Stimulated activated naive B cell treated with anti-CD40 and anti-IgM and Interleukin-4, amounts not matched to agents 10 μg/mL and 1 μg/mL and 100 μg/mL, for 72 hours (primary cell): ENCODE results near the gene CD300A.

Experiments used
- ATAC-seq, 2 donors: fragments of 150-1000 bp; cut with Tn5 transposase; replicated peaks; 2 replicates each; pipeline ENCODE4 v1.10.0; 2021; ENCODE audit warnings: moderate library complexity in 1 of 2
- DNase-seq: peaks from one replicate; pipeline ENCODE4 v3.0.0; 2021
- H3K27ac Mint-ChIP-seq: one replicate; pipeline ENCODE4 v1.8.0; 2022; ENCODE audit warnings: mild to moderate bottlenecking, mixed read lengths
- H3K27me3 Mint-ChIP-seq, 2 donors: one replicate each; pipeline ENCODE4 v1.8.0; 2022; ENCODE audit warnings: mixed read lengths in 2 of 2
- H3K36me3 Mint-ChIP-seq, 2 donors: one replicate each; pipeline ENCODE4 v1.8.0; 2022; ENCODE audit warnings: mixed read lengths in 2 of 2, mild to moderate bottlenecking in 1 of 2
- H3K4me1 Mint-ChIP-seq, 2 donors: one replicate each; pipeline ENCODE4 v1.8.0; 2022; ENCODE audit warnings: mixed read lengths in 2 of 2, mild to moderate bottlenecking in 1 of 2
- H3K4me3 Mint-ChIP-seq, 2 donors: one replicate each; pipeline ENCODE4 v1.8.0; 2022; ENCODE audit warnings: mild to moderate bottlenecking in 2 of 2, mixed read lengths in 2 of 2, moderate library complexity in 1 of 2
- H3K9me3 Mint-ChIP-seq, 2 donors: one replicate each; pipeline ENCODE4 v1.8.0; 2022; ENCODE audit warnings: mixed read lengths in 2 of 2, mild to moderate bottlenecking in 1 of 2

The CD300A gene

DNA sequence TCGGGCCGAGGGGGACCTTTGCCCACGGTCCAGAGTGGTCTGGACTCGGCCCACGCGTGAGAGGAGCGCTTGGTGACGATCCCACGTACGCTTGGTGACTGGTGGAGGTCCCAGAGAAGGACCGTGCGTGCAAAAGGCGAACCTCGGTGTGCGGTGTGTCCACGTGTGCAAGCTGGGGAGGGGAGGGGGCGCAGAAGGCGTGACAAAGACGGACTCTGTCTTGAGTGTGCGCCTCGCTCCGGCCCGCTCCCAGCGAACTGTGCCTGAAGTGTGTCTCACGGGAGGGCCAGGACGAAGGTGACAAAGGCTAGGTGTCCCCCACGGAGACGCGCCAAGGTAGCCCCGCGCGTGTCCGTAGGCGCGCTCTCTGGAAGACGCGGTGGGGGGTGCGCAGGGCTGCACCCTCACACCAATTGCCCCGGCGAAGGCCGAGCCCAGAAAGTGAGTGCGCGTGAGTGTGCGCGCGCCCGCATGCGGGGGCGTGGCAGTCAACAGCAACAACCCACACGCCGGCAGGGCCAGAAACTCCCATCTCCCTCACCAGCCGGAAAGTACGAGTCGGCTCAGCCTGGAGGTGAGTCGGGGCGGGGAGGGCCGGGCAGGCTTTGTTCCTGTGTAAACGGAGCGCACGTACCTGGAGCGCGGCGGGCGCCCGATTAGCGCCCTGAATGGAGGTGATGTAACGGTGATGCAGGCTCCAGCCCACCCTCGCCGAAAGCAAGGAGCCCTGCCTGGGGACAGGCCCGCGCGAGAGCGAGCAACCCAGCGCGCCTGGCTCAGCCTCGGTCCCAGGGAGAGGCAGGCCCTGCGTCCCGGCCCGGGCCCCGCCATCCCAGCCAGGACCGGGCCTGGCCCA, 34.6 kb upstream of the CD300A start, which contains the start of gene GPRC5C:
TSS of gene GPRC5C (plus strand) at position 521 of the 856 bp plus-strand sequence. CDS start 7,689 bp downstream, outside the sequence.
- Mint-ChIP-seq H3K27ac (peak within 1 kb of the TSS; percentile 95), H3K36me3 (peaks cover 1 to 11% of the 10 kb centered on the region in 2 donors), H3K9me3 (peaks cover 0 to under 1% of the 10 kb centered on the region in 2 donors), H3K4me1 (peaks cover 22 to 53% of the 10 kb centered on the region in 2 donors), H3K4me3 (peak within 1 kb of the TSS; percentile 82 to 83), H3K27me3 (peaks cover 35 to 56% of the 10 kb centered on the region in 2 donors)
- ATAC-seq: peak; percentile 26 to 33
- DNase-seq: peak; percentile 49

DNA sequence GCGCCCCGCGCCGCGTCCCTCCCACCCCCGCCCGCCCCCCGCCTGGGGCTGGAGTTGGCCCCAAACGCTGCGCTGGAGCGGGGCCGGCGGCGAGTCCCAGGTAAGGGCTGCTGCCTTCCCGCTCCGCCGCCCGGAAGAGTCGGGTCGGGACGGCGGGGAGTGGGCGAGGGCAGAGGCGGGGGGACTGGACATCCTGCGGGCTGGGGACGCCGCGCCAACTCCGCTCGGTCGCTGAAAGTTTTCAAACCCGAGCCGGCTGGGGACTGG, 34.1 kb upstream of the CD300A start:
- H3K9me3 Mint-ChIP-seq: peaks cover 0 to 4% of the 10 kb centered on the region in 2 donors
- H3K27ac Mint-ChIP-seq: no peak overlapping the region
- H3K27me3 Mint-ChIP-seq: peaks cover 36 to 55% of the 10 kb centered on the region in 2 donors
- peaks cover 22 to 53% of the 10 kb centered on the region in 2 donors for H3K4me1 Mint-ChIP-seq
- peaks cover 5 to 15% of the 10 kb centered on the region in 2 donors for H3K36me3 Mint-ChIP-seq
- peak overlapping the region in 1 of 2 donors; percentile 75 for H3K4me3 Mint-ChIP-seq
- ATAC-seq (no peak), DNase-seq (no peak)

DNA sequence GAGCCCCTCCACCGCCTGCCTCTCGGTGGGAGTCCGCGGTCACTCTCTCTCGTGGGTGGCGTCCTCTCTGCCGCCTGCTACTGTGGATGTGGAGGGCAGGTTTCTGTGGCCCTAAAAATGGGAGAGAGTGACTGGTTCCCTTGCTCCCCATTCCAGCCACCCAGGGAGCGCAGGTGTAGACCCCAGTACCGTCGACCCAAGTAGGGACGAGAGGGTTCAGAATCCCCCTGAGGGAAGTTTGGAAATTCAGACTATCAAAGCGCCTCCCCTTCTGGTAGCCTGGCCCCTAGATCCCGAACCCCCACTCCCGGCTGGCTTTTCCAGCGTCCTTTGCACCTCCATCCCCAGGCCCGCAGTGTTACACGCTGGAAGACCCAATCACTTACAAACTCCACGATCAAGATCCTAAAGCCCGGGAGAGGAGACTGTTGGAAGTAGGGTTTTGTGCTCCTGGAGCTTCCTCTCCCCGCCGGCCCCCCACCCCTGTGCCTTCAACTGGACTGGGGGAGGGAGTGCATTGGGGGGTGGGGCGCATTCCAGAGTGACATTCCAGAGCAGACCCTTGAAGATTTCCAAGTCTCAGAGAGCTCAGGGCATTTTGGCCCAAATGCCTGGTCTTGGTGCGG, 33.6 kb upstream of the CD300A start:
- Mint-ChIP-seq H3K9me3 (peaks cover under 1 to 5% of the 10 kb centered on the region in 2 donors), H3K27ac (peak overlapping the region; percentile 56), H3K4me1 (peaks cover 22 to 48% of the 10 kb centered on the region in 2 donors), H3K4me3 (peak overlapping the region; percentile 65 to 75), H3K36me3 (peaks cover 5 to 15% of the 10 kb centered on the region in 2 donors), H3K27me3 (peaks cover 36 to 52% of the 10 kb centered on the region in 2 donors)
- DNase-seq (no peak), ATAC-seq (no peak)

DNA sequence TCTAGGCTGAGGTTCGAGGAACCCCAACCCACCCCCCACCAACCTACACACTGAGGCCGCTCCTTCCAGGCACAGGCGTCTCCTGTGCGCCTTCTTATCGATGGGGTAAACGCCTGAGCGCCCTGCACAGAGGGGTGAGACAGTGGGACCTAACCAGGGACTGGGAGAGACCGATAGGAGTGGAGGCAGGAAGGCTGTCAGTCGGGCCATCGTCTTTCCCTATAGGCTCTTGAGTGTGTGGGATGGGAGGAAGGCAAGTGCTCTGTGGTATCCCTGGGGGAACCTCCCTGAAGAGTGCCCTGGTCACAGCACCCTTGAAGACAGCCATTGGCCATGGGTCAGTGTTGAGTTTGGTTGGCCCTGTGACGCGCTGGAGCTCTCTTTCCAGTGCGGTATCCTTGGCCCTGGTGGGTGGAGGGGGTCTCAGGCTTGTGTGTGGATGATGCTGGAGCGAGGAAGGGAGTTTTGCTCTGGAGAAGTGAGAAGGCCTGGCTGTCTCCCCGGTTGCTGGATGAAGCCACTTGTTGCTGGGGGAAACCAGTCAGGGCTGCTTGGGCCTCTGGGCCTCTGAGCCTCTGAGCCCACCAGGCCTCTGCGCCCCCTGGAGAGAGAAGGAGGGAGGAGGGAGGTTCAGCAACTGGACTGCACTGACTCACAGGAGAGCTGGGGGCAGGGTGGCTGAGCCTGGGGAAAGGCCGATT, 32.9 kb upstream of the CD300A start:
- peaks cover 2 to 7% of the 10 kb centered on the region in 2 donors for H3K9me3 Mint-ChIP-seq
- H3K36me3 Mint-ChIP-seq: peaks cover 6 to 15% of the 10 kb centered on the region in 2 donors
- H3K27me3 Mint-ChIP-seq: peaks cover 36 to 51% of the 10 kb centered on the region in 2 donors
- H3K4me1 Mint-ChIP-seq: peaks cover 22 to 47% of the 10 kb centered on the region in 2 donors
- peak overlapping the region; percentile 8 to 41 for H3K4me3 Mint-ChIP-seq
- ATAC-seq: no peak
- H3K27ac Mint-ChIP-seq: no peak overlapping the region
- DNase-seq: no peak

DNA sequence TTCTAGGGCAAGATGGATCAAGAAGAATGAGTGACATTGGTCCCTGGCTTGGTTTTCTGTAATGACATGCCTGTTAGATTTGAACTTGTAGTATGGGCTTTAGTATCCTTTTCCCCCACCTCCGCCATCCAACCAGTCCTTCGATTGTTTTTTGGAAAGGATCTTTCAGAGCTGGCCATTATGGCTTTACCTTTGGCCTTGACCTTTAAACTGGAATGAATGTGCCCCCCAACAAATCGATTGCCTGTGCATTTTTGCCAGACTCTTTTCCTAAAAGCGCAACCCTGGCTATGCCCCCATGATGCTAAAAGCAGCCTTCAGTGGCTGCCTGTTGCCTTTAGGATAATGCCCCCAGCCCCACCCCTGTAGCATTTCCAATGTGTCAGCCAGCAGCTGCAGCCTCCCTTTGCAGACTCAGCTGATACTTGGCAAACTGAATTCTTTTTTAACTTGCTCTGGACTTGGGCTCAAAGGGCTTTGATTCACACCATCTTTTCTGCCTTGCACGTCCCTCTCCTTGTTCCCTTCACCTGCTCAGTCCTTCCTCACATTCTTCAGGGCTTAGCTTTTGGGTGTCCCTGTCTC, 30.6 kb upstream of the CD300A start:
- Mint-ChIP-seq H3K9me3 (peaks cover 12 to 14% of the 10 kb centered on the region in 2 donors), H3K4me3 (no peak overlapping the region), H3K36me3 (peaks cover 15 to 24% of the 10 kb centered on the region in 2 donors), H3K27ac (no peak overlapping the region), H3K4me1 (peaks cover 17 to 41% of the 10 kb centered on the region in 2 donors), H3K27me3 (peaks cover 31 to 40% of the 10 kb centered on the region in 2 donors)
- no peak for ATAC-seq
- no peak for DNase-seq

- Mint-ChIP-seq H3K36me3 (peaks cover 23 to 29% of the 10 kb centered on the region in 2 donors), H3K27me3 (peaks cover 31 to 39% of the 10 kb centered on the region in 2 donors), H3K4me1 (peaks cover 13 to 34% of the 10 kb centered on the region in 2 donors), H3K4me3 (no peak overlapping the region), H3K27ac (no peak overlapping the region), H3K9me3 (peaks cover 13 to 14% of the 10 kb centered on the region in 2 donors)
- DNase-seq: no peak
- no peak for ATAC-seq
Observed at GRCh38 chr17:74437702-74438101, 28.7 kb upstream of the CD300A start.

- Mint-ChIP-seq H3K4me1 (peaks cover 14 to 37% of the 10 kb centered on the region in 2 donors), H3K27ac (peak overlapping the region; percentile 22), H3K36me3 (peaks cover 23 to 24% of the 10 kb centered on the region in 2 donors)
Observed at GRCh38 chr17:74439691-74440567, 26.5 kb upstream of the CD300A start.

GRCh38 chr17:74441537-74441936, 24.9 kb upstream of the CD300A start:
- Mint-ChIP-seq H3K4me1 (peaks cover 14 to 40% of the 10 kb centered on the region in 2 donors), H3K4me3 (no peak overlapping the region), H3K27ac (no peak overlapping the region), H3K27me3 (peaks cover 7 to 10% of the 10 kb centered on the region in 2 donors), H3K9me3 (peaks cover 13 to 14% of the 10 kb centered on the region in 2 donors), H3K36me3 (peaks cover 22 to 23% of the 10 kb centered on the region in 2 donors)
- DNase-seq: no peak
- ATAC-seq: no peak

More at GRCh38 chr17:74439691-74440567, 26.5 kb upstream of the CD300A start:
- ATAC-seq (no peak), DNase-seq (no peak)
- H3K4me3 Mint-ChIP-seq: no peak overlapping the region
- peaks cover 13 to 14% of the 10 kb centered on the region in 2 donors for H3K9me3 Mint-ChIP-seq
- H3K27me3 Mint-ChIP-seq: peaks cover 16 to 19% of the 10 kb centered on the region in 2 donors

DNA sequence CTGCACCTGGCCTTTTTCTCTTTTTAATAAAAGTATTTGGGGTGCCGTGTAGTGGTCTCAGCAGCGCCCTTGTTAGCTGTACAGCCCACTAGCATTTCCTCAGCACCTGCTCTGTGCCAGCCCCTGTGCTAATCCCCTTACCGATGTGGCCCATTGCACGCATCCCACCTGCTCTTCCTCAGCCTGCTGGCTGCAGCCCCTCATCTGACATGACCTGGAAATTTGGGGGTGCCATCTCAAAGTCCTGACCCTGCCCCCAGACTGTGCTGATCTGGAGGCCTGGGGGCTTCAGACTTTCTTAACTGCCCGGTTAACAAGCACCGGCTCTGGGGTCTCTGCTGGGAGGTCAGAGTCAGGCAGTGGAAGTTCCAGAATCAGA, 24.2 kb upstream of the CD300A start:
- H3K27me3 Mint-ChIP-seq: peaks cover 8 to 9% of the 10 kb centered on the region in 2 donors

DNA sequence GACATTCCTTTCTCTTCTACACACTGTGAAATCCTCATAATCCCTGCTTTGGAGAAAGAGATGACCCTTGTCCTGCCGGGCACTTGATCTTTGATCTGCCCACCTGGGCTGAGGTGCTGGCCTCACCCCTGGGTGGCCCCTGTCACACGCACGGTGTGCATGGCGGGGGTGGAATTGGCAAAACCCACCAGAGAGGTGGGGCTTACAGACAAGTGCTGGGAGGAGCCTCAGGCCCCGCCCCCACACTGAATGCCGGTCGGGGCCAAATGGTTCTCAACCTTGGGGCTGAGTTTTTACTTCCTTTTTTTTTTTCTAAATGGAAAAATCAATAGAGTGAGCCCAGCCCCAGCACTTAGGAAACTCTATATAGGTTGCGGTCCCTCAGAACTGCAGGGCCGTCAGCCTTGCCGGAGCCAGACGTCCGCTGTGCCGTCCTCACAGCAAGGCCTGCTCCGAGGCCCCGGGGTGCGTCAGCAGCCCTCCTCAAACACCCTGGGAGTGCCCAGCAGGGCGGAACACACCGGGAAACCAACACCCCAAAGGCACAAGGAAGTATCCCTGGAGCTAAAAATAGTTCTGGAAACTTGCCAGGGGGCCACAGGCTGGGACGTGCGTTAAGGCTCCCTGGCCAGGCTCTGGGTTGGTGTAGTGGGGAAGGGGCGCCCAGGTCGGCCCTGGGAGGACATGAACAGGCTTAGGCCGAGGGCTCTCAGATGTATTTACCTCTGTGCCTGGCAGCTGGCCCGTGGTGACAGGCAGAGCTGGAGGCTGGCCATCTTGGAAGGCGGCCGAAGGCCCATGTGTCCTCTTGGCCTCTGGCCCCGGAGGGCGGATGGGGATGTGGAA, 23.5 kb upstream of the CD300A start:
- Mint-ChIP-seq H3K4me3 (peak overlapping the region; percentile 69 to 76), H3K9me3 (peaks cover 8 to 13% of the 10 kb centered on the region in 2 donors), H3K27me3 (peaks cover 12 to 13% of the 10 kb centered on the region in 2 donors), H3K27ac (peak overlapping the region; percentile 93), H3K36me3 (peaks cover 18 to 21% of the 10 kb centered on the region in 2 donors), H3K4me1 (peaks cover 22 to 52% of the 10 kb centered on the region in 2 donors)
- peak; percentile 90 for ATAC-seq
- DNase-seq: peak; percentile 73

More for the DNA sequence above, 24.2 kb upstream of the CD300A start:
- Mint-ChIP-seq H3K9me3 (peaks cover 10 to 13% of the 10 kb centered on the region in 2 donors), H3K4me1 (peaks cover 19 to 48% of the 10 kb centered on the region in 2 donors), H3K36me3 (peaks cover 15 to 21% of the 10 kb centered on the region in 2 donors), H3K4me3 (no peak overlapping the region), H3K27ac (peak overlapping the region; percentile 93)
- ATAC-seq (no peak), DNase-seq (no peak)

GRCh38 chr17:74443516-74444296, 22.7 kb upstream of the CD300A start:
- no peak for DNase-seq
- H3K4me1 Mint-ChIP-seq: peaks cover 22 to 52% of the 10 kb centered on the region in 2 donors

More at GRCh38 chr17:74443516-74444296, 22.7 kb upstream of the CD300A start:
- Mint-ChIP-seq H3K4me3 (peak overlapping the region in 1 of 2 donors; percentile 69), H3K27me3 (peaks cover 12 to 13% of the 10 kb centered on the region in 2 donors), H3K27ac (peak overlapping the region; percentile 93), H3K9me3 (peaks cover 6 to 10% of the 10 kb centered on the region in 2 donors), H3K36me3 (peaks cover 18 to 20% of the 10 kb centered on the region in 2 donors)
- no peak for ATAC-seq
